WERI-Rb-1 (cell line): ENCODE measurements around the gene ZNF428.
"Not testable (repeated sequence)": the region's sequence is repeated elsewhere in the genome, so short reads cannot be mapped to it uniquely, and the experiment has no call there.

Source experiments
- DNase-seq: peaks from one replicate; pipeline ENCODE4 v3.0.0-alpha.2; 2020
- H3K27ac ChIP-seq: fragments of 250-450 bp; sonication (Bioruptor Pico); 2 replicates; pipeline ENCODE4 v1.5.1; 2020; ENCODE audit warnings: mild to moderate bottlenecking, moderate library complexity
- H3K27me3 ChIP-seq: fragments of 250-450 bp; sonication (Bioruptor Pico); 2 replicates; pipeline ENCODE4 v1.5.1; 2021; ENCODE audit warnings: mild to moderate bottlenecking, low read depth, moderate library complexity; ENCODE audit not compliant: insufficient read depth, severe bottlenecking
- H3K36me3 ChIP-seq: fragments of 250-450 bp; sonication (Bioruptor Pico); 2 replicates; pipeline ENCODE4 v1.5.1; 2020; ENCODE audit warnings: mild to moderate bottlenecking, moderate library complexity
- H3K4me3 ChIP-seq: 2 replicates; pipeline ENCODE4 v1.5.1; 2011; ENCODE audit warnings: low read depth, mild to moderate bottlenecking, control low read depth, low read length
- H3K9me3 ChIP-seq: fragments of 250-450 bp; sonication (Bioruptor Pico); 2 replicates; pipeline ENCODE4 v1.5.1; 2021; ENCODE audit warnings: mild to moderate bottlenecking, moderate library complexity; ENCODE audit not compliant: severe bottlenecking
- TF ChIP-seq, protein P1 (sequence below): IDR thresholded peaks from 2 replicates; pipeline ENCODE4 v1.5.1; 2011; ENCODE audit warnings: low read depth, mild to moderate bottlenecking, control low read depth, inconsistent platforms, low read length

ZNF428 gene

DNA sequence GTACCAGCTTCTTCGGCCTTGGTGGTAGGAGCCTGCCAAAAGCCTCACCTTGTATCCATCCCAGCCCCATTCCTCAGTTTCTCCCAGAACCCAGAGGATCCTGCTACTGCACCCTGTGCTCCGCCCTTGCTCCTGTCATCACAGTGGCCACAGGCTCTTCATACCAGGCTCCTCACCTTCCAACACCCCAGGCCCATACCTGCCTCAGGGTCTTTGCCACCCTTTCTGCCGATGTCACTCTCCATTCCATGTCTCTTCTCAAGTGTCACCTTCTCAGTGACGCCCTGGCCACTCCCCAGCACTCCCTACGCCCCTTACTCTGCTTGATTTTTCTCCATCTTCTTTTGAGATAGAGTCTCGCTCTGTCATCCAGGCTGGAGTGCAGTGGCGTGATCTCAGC lies 9.6 kb downstream of the ZNF428 start:
- peaks cover 53% of the 10 kb centered on the region for H3K36me3 ChIP-seq
- no peaks in the 10 kb centered on the region for H3K27me3 ChIP-seq
- H3K9me3 ChIP-seq = no peaks in the 10 kb centered on the region
- H3K27ac ChIP-seq = no peak overlapping the region
- no peak overlapping the region for H3K4me3 ChIP-seq
- no peak for DNase-seq
- TF ChIP-seq, protein P1, sequence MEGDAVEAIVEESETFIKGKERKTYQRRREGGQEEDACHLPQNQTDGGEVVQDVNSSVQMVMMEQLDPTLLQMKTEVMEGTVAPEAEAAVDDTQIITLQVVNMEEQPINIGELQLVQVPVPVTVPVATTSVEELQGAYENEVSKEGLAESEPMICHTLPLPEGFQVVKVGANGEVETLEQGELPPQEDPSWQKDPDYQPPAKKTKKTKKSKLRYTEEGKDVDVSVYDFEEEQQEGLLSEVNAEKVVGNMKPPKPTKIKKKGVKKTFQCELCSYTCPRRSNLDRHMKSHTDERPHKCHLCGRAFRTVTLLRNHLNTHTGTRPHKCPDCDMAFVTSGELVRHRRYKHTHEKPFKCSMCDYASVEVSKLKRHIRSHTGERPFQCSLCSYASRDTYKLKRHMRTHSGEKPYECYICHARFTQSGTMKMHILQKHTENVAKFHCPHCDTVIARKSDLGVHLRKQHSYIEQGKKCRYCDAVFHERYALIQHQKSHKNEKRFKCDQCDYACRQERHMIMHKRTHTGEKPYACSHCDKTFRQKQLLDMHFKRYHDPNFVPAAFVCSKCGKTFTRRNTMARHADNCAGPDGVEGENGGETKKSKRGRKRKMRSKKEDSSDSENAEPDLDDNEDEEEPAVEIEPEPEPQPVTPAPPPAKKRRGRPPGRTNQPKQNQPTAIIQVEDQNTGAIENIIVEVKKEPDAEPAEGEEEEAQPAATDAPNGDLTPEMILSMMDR = no peak

- H3K36me3 ChIP-seq = peaks cover 41% of the 10 kb centered on the region
- DNase-seq = no peak
- H3K27me3 ChIP-seq = no peaks in the 10 kb centered on the region
These were observed 11.9 kb downstream of the ZNF428 start for GRCh38 chr19:43607238-43608205.

DNA sequence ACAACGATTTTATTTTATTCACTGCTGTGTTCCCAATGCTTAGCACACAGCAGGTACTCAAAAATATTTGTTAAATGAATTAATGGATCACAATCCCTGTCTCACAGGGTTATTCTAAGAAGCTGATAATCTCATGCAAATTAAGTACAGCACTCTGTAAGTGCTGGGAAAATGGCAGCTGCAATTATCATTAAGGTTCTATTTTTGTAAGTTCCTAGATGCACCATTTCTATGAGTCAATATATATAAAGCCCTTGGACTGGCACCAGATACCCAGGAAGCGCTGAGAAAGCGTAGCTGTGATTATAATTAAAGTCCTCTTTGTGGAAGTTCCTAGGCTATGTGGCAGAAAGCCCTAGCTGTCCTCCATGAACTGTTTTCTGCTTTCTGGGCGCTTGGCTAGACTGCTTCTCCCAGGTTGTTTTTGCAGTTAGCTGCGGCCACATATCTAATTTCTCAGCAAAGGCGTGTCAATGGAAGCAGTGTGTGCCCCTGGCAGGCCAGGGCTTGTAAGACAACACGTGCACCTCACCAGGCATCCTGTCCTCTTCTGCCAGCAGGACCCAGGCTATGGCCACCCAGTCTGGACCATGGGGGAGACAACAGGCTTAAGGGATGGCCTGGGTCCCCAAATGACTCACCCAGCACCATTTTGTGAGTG lies 12.7 kb downstream of the ZNF428 start:
- no peak overlapping the region for H3K4me3 ChIP-seq
- DNase-seq = no peak
- TF ChIP-seq, protein P1 = no peak
- H3K36me3 ChIP-seq = peaks cover 34% of the 10 kb centered on the region
- no peaks in the 10 kb centered on the region for H3K9me3 ChIP-seq
- no peak overlapping the region for H3K27ac ChIP-seq
- H3K27me3 ChIP-seq = no peaks in the 10 kb centered on the region

More at GRCh38 chr19:43607238-43608205, 11.9 kb downstream of the ZNF428 start:
- Histone ChIP-seq H3K4me3 (no peak overlapping the region), H3K27ac (no peak overlapping the region), H3K9me3 (no peaks in the 10 kb centered on the region)
- TF ChIP-seq, protein P1 = no peak

DNA sequence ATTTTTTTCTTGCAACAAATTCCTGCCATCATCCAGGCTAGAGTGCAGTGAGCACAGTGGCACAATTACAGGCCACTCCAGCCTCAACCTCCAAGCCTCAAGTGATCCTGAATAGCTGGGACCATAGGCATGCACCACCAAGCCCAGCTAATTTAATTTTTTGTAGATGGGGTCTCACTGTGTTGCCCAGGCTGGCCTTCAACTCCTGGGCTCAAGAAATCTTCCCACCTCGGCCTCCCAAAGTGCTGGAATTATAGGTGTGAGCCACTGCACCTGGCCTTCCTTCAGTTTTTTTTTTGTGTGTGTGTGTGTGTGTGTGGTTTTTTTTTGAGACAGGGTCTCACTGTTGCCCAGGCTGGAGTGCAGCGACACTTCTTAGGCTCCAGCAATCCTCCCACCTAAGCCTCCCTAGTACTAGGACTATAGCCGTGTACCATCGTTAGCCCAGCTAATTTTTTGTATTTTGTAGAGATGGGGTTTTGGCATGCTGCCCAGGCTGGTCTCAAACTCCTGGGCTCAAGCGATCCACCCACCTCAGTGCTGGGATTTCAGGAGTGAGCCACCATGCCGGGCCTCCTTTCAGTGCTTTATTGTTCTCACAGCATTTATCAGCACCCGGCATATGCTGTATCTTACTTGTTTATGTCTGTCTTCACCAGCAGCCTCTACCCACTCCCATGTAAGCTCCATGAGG lies 13.4 kb downstream of the ZNF428 start:
- Histone ChIP-seq H3K27me3 (no peaks in the 10 kb centered on the region), H3K36me3 (peaks cover 36% of the 10 kb centered on the region), H3K4me3 (no peak overlapping the region), H3K27ac (no peak overlapping the region), H3K9me3 (no peaks in the 10 kb centered on the region)
- DNase-seq = no peak
- TF ChIP-seq, protein P1 = no peak

- not testable (repeated sequence) for H3K27ac ChIP-seq, H3K9me3 ChIP-seq, H3K4me3 ChIP-seq, H3K27me3 ChIP-seq, DNase-seq
- H3K36me3 ChIP-seq = peaks cover 31% of the 10 kb centered on the region
These were observed 19.1 kb downstream of the ZNF428 start for GRCh38 chr19:43600326-43600725.
